Tibial artery (tissue), 4 donors: Measurements from ENCODE around the gene TOMM5.

Experiments used
- DNase-seq, 2 donors: peaks; one replicate each; pipeline ENCODE4 v3.0.0-alpha.2; 2019
- H3K27ac ChIP-seq, 2 donors: fragments of 200-600 bp; sonication (generic) in 1 of 2; 1 replicate in 1 of 2; 2 replicates in 1 of 2; pipeline ENCODE4 v1.5.1; 2018 to 2019; ENCODE audit warnings: mild to moderate bottlenecking in 1 of 2
- H3K27me3 ChIP-seq, 2 donors: fragments of 200-600 bp; sonication (generic) in 1 of 2; one replicate each; pipeline versions ENCODE4 v1.5.1 to v1.6.0; 2016 to 2019
- H3K36me3 ChIP-seq, 3 donors: fragments of 200-600 bp; sonication (generic) in 2 of 3; one replicate each; pipeline ENCODE4 v1.5.1; 2016 to 2019; ENCODE audit warnings: mild to moderate bottlenecking in 2 of 3
- H3K4me1 ChIP-seq, 4 donors: fragments of 200-600 bp; sonication (generic) in 2 of 4; 1 replicate in 3 of 4; 2 replicates in 1 of 4; pipeline ENCODE4 v1.5.1; 2016 to 2019
- H3K4me3 ChIP-seq, 2 donors: fragments of 200-600 bp; sonication (generic) in 1 of 2; 1 replicate in 1 of 2; 2 replicates in 1 of 2; pipeline ENCODE4 v1.5.1; 2018 to 2019; ENCODE audit warnings: mild to moderate bottlenecking in 2 of 2
- H3K9me3 ChIP-seq, 3 donors: fragments of 200-600 bp; sonication (generic) in 1 of 3; one replicate each; pipeline ENCODE4 v1.5.1; 2016 to 2019
- intact Hi-C: fragments of 100-400 bp; cut with DNase I; formaldehyde crosslinking; loops from one replicate; pipeline ENCODE4 v1.15.0; 2023; ENCODE audit warnings: low total_unique reads
- TF ChIP-seq, protein P1 (sequence below), 2 experiments: fragments of 200-600 bp in 1 of 2; fragments of 450-650 bp in 1 of 2; IDR thresholded peaks; one replicate each; pipeline ENCODE4 v1.5.1; 2017 to 2019; ENCODE audit warnings: antibody characterized with exemption in 2 of 2, mild to moderate bottlenecking in 1 of 2, moderate library complexity in 1 of 2

The TOMM5 gene

DNA sequence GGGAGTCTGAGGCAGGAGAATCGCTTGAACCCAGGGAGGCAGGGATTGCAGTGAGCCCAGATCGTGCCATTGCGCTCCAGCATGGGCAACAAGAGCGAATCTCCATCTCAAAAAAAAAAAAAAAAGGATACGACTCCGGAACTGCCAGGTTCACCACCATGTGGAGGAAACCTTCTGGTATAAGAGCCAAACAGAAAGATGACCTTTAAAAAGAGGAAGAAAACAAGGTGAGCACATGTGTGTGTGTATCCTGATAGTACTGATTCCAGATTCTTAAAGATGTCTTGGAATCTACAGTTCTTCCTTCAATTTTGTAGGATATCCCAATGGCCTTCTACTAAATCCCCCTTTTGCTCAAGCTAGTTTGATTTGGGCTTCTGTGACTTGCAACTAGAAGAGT lies 49.9 kb downstream of the TOMM5 start:
- TF ChIP-seq, protein P1, sequence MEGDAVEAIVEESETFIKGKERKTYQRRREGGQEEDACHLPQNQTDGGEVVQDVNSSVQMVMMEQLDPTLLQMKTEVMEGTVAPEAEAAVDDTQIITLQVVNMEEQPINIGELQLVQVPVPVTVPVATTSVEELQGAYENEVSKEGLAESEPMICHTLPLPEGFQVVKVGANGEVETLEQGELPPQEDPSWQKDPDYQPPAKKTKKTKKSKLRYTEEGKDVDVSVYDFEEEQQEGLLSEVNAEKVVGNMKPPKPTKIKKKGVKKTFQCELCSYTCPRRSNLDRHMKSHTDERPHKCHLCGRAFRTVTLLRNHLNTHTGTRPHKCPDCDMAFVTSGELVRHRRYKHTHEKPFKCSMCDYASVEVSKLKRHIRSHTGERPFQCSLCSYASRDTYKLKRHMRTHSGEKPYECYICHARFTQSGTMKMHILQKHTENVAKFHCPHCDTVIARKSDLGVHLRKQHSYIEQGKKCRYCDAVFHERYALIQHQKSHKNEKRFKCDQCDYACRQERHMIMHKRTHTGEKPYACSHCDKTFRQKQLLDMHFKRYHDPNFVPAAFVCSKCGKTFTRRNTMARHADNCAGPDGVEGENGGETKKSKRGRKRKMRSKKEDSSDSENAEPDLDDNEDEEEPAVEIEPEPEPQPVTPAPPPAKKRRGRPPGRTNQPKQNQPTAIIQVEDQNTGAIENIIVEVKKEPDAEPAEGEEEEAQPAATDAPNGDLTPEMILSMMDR (IDR thresholded peaks at IDR 0.05), result no peak
- H3K36me3 ChIP-seq, result peaks cover 3 to 22% (median 15%) of the 10 kb centered on the region in 3 donors
- no peak for DNase-seq
- no peak overlapping the region for H3K4me3 ChIP-seq
- H3K9me3 ChIP-seq, result no peaks in the 10 kb centered on the region
- H3K27ac ChIP-seq, result no peak overlapping the region
- no peaks in the 10 kb centered on the region for H3K27me3 ChIP-seq
- peaks cover 0 to 12% (median 0%) of the 10 kb centered on the region in 4 donors for H3K4me1 ChIP-seq
- intact Hi-C loops, result no loop called here

DNA sequence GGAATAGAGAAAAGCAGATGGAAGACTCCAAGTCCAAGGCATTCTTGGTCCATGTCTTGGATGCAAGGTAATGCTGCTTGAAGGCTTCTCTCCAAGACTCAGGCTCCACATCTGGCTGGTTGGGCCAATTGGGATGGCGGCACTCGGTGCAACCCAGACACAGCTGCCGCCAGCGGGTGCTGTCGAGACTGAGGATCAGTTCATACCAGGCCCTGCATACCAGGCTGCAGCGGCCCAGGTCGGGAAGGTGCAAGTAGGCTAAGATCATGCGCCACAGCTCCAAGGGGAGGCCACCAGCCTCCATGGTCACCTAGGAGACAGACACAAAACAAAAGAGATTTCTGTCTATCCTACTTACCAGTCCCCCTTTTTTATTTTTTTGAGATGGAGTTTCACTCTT lies 50.9 kb downstream of the TOMM5 start:
- peaks cover 9 to 32% (median 26%) of the 10 kb centered on the region in 3 donors for H3K36me3 ChIP-seq
- no peaks in the 10 kb centered on the region for H3K27me3 ChIP-seq
- no peak overlapping the region for H3K4me3 ChIP-seq
- H3K27ac ChIP-seq, result no peak overlapping the region
- H3K4me1 ChIP-seq, result peaks cover 0 to 12% (median 0%) of the 10 kb centered on the region in 4 donors
- H3K9me3 ChIP-seq, result no peaks in the 10 kb centered on the region
- DNase-seq, result no peak
- TF ChIP-seq, protein P1 (IDR thresholded peaks at IDR 0.05), result no peak
- intact Hi-C loops, result no loop called here

DNA sequence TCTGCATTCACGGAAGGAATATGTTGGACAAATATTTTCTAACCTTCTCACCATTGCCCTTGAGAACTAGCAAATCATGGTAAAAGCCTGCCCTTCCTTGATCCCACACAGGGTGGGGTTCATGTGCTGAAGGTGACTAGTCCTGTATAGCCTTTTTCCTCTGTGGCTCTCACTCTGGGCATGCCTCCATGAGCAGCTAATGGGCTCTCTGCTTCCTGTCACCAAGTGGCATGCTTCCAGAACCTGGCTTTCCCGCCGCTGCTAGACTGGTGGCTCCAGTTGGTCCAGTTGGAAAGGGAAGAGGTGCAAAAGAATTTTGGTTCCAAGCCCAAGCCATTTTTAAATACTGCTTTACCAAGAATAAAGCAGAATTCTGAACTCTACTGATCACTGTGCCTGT lies 51.8 kb downstream of the TOMM5 start:
- intact Hi-C loops, result no loop called here

DNA sequence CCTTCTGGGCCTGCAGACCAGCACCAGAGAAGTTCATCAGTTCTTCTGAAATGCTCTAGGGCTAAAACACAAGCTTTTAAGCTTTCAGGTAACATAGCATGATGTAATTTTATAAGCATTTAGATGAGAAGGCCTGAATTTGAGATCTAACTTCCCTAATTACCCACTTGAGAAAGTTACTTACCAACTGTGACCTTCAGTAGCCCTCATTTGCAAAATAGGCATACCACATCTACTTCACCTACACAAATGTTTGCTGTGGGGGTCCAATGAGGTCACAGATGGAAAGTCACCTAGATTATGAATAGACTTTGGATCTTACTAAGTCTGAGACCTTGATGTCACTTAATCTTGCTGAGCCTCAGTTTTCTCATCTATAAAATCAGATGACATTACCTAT lies 52.8 kb downstream of the TOMM5 start:
- H3K36me3 ChIP-seq, result peaks cover 14 to 48% (median 31%) of the 10 kb centered on the region in 3 donors

More for the DNA sequence above, 51.8 kb downstream of the TOMM5 start:
- DNase-seq, result no peak
- no peaks in the 10 kb centered on the region for H3K9me3 ChIP-seq
- peaks cover 14 to 40% (median 31%) of the 10 kb centered on the region in 3 donors for H3K36me3 ChIP-seq
- no peak overlapping the region for H3K4me3 ChIP-seq
- peaks cover 0 to 12% (median 0%) of the 10 kb centered on the region in 4 donors for H3K4me1 ChIP-seq
- TF ChIP-seq, protein P1 (IDR thresholded peaks at IDR 0.05), result no peak
- no peak overlapping the region for H3K27ac ChIP-seq
- no peaks in the 10 kb centered on the region for H3K27me3 ChIP-seq

More for the DNA sequence above, 52.8 kb downstream of the TOMM5 start:
- Histone ChIP-seq H3K4me1 (peaks cover 0 to 12% (median 0%) of the 10 kb centered on the region in 4 donors), H3K27ac (no peak overlapping the region), H3K9me3 (no peaks in the 10 kb centered on the region), H3K4me3 (no peak overlapping the region), H3K27me3 (no peaks in the 10 kb centered on the region)
- TF ChIP-seq, protein P1 (IDR thresholded peaks at IDR 0.05), result no peak
- intact Hi-C loops, result no loop called here
- DNase-seq, result no peak
